NCI-H128 (cell line): Measurements from ENCODE around the gene IQSEC1.

Experiments used
- DNase-seq: peaks from one replicate; lab custom pipeline; 2025; ENCODE audit not compliant: unreplicated experiment; lab: John Stamatoyannopoulos, UW

IQSEC1 gene

GRCh38 chr3:12986521-12986920 lies 86.7 kb downstream of the IQSEC1 start:
- no peak for DNase-seq

GRCh38 chr3:12986031-12986430 lies 87.2 kb downstream of the IQSEC1 start:
- no peak for DNase-seq

- no peak for DNase-seq
These were observed 88.1 kb downstream of the IQSEC1 start for GRCh38 chr3:12985148-12985547.

GRCh38 chr3:12984023-12984823 lies 89.0 kb downstream of the IQSEC1 start:
- no peak for DNase-seq

GRCh38 chr3:12983319-12983718 lies 89.9 kb downstream of the IQSEC1 start:
- no peak for DNase-seq

GRCh38 chr3:12982619-12983101 lies 90.6 kb downstream of the IQSEC1 start:
- no peak for DNase-seq

- DNase-seq: no peak
These were observed 91.6 kb downstream of the IQSEC1 start for GRCh38 chr3:12981306-12982275.

GRCh38 chr3:12980596-12981290 lies 92.5 kb downstream of the IQSEC1 start:
- no peak for DNase-seq

- DNase-seq: no peak
These were observed 93.2 kb downstream of the IQSEC1 start for GRCh38 chr3:12979947-12980487.

- DNase-seq: no peak
These were observed 93.9 kb downstream of the IQSEC1 start for GRCh38 chr3:12979151-12979946.

- DNase-seq: no peak
These were observed 94.5 kb downstream of the IQSEC1 start for GRCh38 chr3:12978682-12979081.

- no peak for DNase-seq
These were observed 96.0 kb downstream of the IQSEC1 start for GRCh38 chr3:12977117-12977808.

- DNase-seq: no peak
These were observed 97.3 kb downstream of the IQSEC1 start for GRCh38 chr3:12975748-12976522.

- DNase-seq: no peak
These were observed 98.4 kb downstream of the IQSEC1 start for GRCh38 chr3:12974819-12975218.

GRCh38 chr3:12974334-12974733 lies 98.9 kb downstream of the IQSEC1 start:
- no peak for DNase-seq

- DNase-seq: no peak
These were observed 99.4 kb downstream of the IQSEC1 start for GRCh38 chr3:12973827-12974226.

GRCh38 chr3:12972781-12973702 lies 100.2 kb downstream of the IQSEC1 start:
- no peak for DNase-seq

- no peak for DNase-seq
These were observed 101.2 kb downstream of the IQSEC1 start for GRCh38 chr3:12972043-12972442.
